ENCODE results near the gene FKBP2.

DNA sequence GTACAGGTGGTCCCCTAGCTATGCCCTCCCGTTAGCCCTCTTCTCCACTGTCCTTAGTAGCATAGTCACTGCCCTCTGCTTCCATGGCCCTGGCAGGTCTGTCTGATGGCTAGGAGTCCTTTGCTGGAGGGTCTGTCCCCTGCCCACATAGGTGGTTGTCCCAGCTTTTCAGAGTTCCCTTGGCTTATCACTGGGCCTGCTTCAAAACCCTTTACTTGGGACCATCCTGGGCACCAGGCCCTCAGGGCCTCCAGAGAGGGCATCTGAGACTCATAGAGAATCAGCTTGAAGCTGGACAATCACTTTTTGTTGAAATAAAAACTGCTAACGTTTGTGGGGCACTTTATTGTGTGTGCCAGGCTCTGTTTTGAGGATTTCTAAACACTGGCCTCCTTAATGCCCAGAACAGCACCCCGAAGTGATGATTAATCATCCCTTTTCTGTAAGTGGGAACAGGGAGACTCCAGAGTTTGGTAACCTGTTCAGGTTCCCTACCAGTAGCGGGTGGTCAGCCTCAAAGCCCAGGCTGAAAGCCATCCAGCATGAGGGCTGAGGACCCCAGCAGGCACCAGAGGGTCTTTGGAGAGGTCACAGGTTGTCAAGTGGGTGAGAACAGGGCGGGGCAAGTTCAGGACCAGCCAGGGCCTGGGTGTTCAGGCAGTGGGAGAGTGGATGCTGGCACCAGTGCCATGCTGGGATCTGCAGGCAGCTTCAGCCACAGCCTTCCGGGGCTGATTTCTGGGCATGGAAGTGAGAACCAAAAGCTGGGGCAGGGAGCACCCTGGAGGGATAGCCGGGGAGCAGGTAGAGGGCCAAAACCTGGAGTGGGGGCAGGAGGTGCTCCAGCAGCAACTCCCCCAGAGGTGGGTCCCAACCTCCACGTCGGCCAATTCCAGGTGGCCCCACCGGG is 49.7 kb downstream of the FKBP2 start:
- TF ChIP-seq EZH2 (IDR thresholded peaks at IDR 0.05) (no peak), FOXP2 (optimal IDR thresholded peaks at IDR 0.05; ENCODE audit: control extremely low read depth, extremely low read length, insufficient read depth) (no peak)

Measured in SK-N-MC (cell line).